Lung (tissue), 12 donors: Measurements from ENCODE around the gene TRIM17. TPM values are rescaled to one million over a fixed set of nuclear protein-coding genes. Genes with fewer than 3 reads are reported as not detected.

ENCODE experiments used
- ATAC-seq: fragments of 200-7000 bp; cut with Tn5 transposase; one replicate; pipeline ENCODE4 v1.9.1; 2020; ENCODE audit warnings: moderate number of reproducible peaks; ENCODE audit not compliant: insufficient read depth, low FRiP score
- DNase-seq, 3 donors: peaks; one replicate each; pipeline ENCODE4 v3.0.0-alpha.2; 2013 to 2017
- H3K27ac ChIP-seq, 2 donors: one replicate each; pipeline ENCODE4 v1.5.1; 2013; ENCODE audit warnings: mild to moderate bottlenecking in 2 of 2, moderate library complexity in 2 of 2, control low read depth in 1 of 2, inconsistent platforms in 1 of 2, low read depth in 1 of 2, low read length in 1 of 2
- H3K27me3 ChIP-seq, 3 donors: one replicate each; pipeline ENCODE4 v1.5.1; 2013; ENCODE audit warnings: low read length in 2 of 3; ENCODE audit not compliant: control insufficient read depth in 3 of 3, insufficient read depth in 3 of 3
- H3K36me3 ChIP-seq, 4 donors: one replicate each; pipeline ENCODE4 v1.5.1; 2013; ENCODE audit warnings: low read length in 4 of 4, mild to moderate bottlenecking in 1 of 4, moderate library complexity in 1 of 4; ENCODE audit not compliant: control insufficient read depth in 4 of 4, insufficient read depth in 4 of 4
- H3K4me1 ChIP-seq, 5 donors: one replicate each; pipeline ENCODE4 v1.5.1; 2013; ENCODE audit warnings: low read length in 5 of 5, mild to moderate bottlenecking in 2 of 5, moderate library complexity in 1 of 5; ENCODE audit not compliant: control insufficient read depth in 5 of 5, insufficient read depth in 5 of 5
- H3K4me3 ChIP-seq: one replicate; pipeline ENCODE4 v1.5.1; 2013; ENCODE audit warnings: mild to moderate bottlenecking, control low read depth, moderate library complexity
- H3K9ac ChIP-seq, 2 donors: one replicate each; pipeline ENCODE4 v1.5.1; 2013; ENCODE audit warnings: low read length in 2 of 2, control low read depth in 1 of 2; ENCODE audit not compliant: insufficient read depth in 1 of 2
- H3K9me3 ChIP-seq, 4 donors: one replicate each; pipeline ENCODE4 v1.5.1; 2013; ENCODE audit warnings: low read length in 3 of 4, mild to moderate bottlenecking in 1 of 4, moderate library complexity in 1 of 4; ENCODE audit not compliant: control insufficient read depth in 4 of 4, insufficient read depth in 3 of 4
- WGBS, 2 donors: extraction: QIAGEN DNeasy Blood & Tissue Kit; methylation state at CpG; one replicate each; pipeline ENCODE4 v1.1.7; 2013; 5-methylcytosine and 5-hydroxymethylcytosine counted together
- polyA plus RNA-seq, 2 donors: library from polyadenylated mRNA; stranded (reverse); fragments of 200-250 nt; gene quantifications; one replicate each; pipeline ENCODE4 v1.2.1, GENCODE V29; 2013
- total RNA-seq, 2 donors: library from RNA; depleted of rRNA in 1 of 2; stranded (reverse); fragments of >200 nt in 1 of 2; gene quantifications; one replicate each; pipeline ENCODE4 v1.2.1, GENCODE V29; 2014 to 2021
- TF ChIP-seq, protein P1 (sequence below): IDR thresholded peaks from 2 replicates; pipeline ENCODE4 v1.5.1; 2012; ENCODE audit warnings: mild to moderate bottlenecking; ENCODE audit errors: control extremely low read depth, extremely low read depth
- donor health status: control.
- donor health status: control.
- donor health status: Bipolar disorder and iron deficiency.
- donor health status: healthy.
- donor health status: DM: yes; HTN: yes; CAD: no.

Gene TRIM17
- total and polyA plus RNA-seq, 4 donors = 1.0 to 3.3 (median 1.8) TPM

DNA sequence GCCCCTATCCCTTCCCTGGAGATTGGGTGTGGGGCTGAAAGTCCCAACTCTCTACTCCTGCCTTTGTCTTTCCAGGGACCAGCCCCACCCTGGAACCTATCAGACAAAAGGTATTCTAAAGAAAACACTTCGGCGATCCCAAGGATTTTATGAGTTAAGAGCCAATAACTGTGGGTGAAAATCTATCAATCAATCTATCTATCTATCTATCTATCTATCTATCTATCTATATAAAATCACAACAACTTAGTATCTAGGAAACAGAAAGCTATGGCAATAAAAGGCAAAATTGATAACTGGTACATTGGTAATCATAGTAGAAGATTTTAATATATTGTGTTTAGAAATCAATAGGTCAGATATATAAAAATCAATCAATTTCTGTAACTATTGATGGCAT, 32.9 kb downstream of the TRIM17 start:
- WGBS, 2 donors = 74 to 94% methylated on average over 2 of the region's 2 CpGs
- no peak overlapping the region for H3K4me3 ChIP-seq

DNA sequence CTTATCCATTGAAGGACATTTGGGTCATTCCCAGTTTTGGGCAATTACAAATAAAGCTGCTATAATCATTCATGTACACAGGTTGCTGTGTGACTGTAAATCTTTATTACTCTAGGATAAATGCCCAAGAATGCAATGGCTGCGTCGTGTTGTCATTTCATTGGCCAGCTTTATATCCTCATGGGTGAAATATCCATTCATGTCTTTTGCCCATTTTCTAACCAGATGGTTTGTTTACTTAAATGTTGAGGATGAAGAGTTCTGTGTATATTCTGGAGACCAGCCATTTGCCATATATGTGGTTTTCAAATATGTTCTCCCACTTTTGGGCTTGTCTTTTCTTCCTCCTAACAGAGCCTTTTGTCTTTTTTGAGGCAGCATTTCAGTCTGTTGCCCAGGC, 35.3 kb downstream of the TRIM17 start:
- H3K27ac ChIP-seq = no peak overlapping the region

More for the DNA sequence above, 32.9 kb downstream of the TRIM17 start:
- Histone ChIP-seq H3K27me3 (no peaks in the 10 kb centered on the region), H3K9me3 (no peaks in the 10 kb centered on the region), H3K36me3 (no peaks in the 10 kb centered on the region), H3K4me1 (peaks cover 0 to 9% (median 0%) of the 10 kb centered on the region in 5 donors), H3K9ac (no peak overlapping the region), H3K27ac (no peak overlapping the region)
- ATAC-seq (no peak), DNase-seq (no peak)
- TF ChIP-seq, protein P1, sequence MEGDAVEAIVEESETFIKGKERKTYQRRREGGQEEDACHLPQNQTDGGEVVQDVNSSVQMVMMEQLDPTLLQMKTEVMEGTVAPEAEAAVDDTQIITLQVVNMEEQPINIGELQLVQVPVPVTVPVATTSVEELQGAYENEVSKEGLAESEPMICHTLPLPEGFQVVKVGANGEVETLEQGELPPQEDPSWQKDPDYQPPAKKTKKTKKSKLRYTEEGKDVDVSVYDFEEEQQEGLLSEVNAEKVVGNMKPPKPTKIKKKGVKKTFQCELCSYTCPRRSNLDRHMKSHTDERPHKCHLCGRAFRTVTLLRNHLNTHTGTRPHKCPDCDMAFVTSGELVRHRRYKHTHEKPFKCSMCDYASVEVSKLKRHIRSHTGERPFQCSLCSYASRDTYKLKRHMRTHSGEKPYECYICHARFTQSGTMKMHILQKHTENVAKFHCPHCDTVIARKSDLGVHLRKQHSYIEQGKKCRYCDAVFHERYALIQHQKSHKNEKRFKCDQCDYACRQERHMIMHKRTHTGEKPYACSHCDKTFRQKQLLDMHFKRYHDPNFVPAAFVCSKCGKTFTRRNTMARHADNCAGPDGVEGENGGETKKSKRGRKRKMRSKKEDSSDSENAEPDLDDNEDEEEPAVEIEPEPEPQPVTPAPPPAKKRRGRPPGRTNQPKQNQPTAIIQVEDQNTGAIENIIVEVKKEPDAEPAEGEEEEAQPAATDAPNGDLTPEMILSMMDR = no peak

DNA sequence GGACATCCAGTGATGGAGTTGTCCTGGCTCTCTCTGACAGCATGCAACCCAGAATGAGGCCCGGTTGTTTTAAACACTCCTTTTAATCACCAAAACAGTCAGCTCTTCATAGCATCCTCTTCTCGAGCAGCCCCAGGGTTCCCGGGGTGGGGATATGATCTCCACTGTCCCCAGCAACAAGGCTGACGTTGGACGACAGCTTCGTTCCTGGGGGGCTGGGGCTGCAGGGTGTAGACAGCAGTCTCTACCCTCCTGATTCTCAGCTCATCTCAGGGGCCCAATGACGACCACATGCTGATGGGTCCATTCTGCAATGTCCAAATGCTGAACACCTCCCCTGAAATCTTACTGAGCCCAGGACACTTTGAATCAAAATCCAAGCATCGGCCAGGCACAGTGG, 37.0 kb downstream of the TRIM17 start:
- TF ChIP-seq, protein P1 = no peak
- ATAC-seq (no peak), DNase-seq (no peak)
- peaks cover 0 to 5% (median 1%) of the 10 kb centered on the region in 4 donors for H3K36me3 ChIP-seq
- no peak overlapping the region for H3K9ac ChIP-seq
- peaks cover 0 to 23% (median 5%) of the 10 kb centered on the region in 5 donors for H3K4me1 ChIP-seq
- H3K4me3 ChIP-seq = no peak overlapping the region
- WGBS, 2 donors = 85 to 92% methylated on average over 8 of the region's 8 CpGs
- no peak overlapping the region for H3K27ac ChIP-seq
- H3K9me3 ChIP-seq = no peaks in the 10 kb centered on the region
- no peaks in the 10 kb centered on the region for H3K27me3 ChIP-seq

More for the DNA sequence above, 35.3 kb downstream of the TRIM17 start:
- Histone ChIP-seq H3K36me3 (peaks cover 0 to 2% (median under 1%) of the 10 kb centered on the region in 4 donors), H3K9me3 (no peaks in the 10 kb centered on the region), H3K27me3 (no peaks in the 10 kb centered on the region), H3K9ac (no peak overlapping the region), H3K4me3 (no peak overlapping the region), H3K4me1 (peaks cover 0 to 14% (median 4%) of the 10 kb centered on the region in 5 donors)
- no peak for ATAC-seq
- TF ChIP-seq, protein P1 = no peak
- WGBS, 2 donors = 87% methylated on average over 2 of the region's 2 CpGs
- no peak for DNase-seq
